OCI-LY7 (cell line): Measurements from ENCODE around the gene NOXO1. TPM values are rescaled to one million over a fixed set of nuclear protein-coding genes. Genes with fewer than 3 reads are reported as not detected.

ENCODE experiments used
- BruUV-seq: library from RNA; stranded (reverse); fragments of 400-500 nt; replicated peaks from 2 replicates; lab custom pipeline; 2021; lab: Mats Ljungman, UMichigan
- CTCF ChIA-PET: fragments of 300-600 bp; sonication (Branson Sonifier 250); formaldehyde crosslinking; loops from one replicate; lab custom pipeline; 2022; ENCODE audit warnings: antibody characterized with exemption; ENCODE audit not compliant: unreplicated experiment; lab: Charles Lee
- POLR2A ChIA-PET: fragments of 300-600 bp; sonication (Branson Sonifier 250); formaldehyde crosslinking; loops from one replicate; lab custom pipeline; 2022; ENCODE audit warnings: antibody characterized with exemption; lab: Charles Lee
- DNase-seq: peaks from one replicate; pipeline ENCODE4 v3.0.0-alpha.2; 2015; ENCODE audit warnings: low spot score
- H2AFZ ChIP-seq: fragments of 200-600 bp; sonication (generic), shearing (Covaris generic); 2 replicates; pipeline ENCODE4 v1.6.1; 2014; ENCODE audit warnings: mild to moderate bottlenecking, antibody characterized with exemption, low read length, moderate library complexity
- H3K27ac ChIP-seq: fragments of 200-600 bp; sonication (generic); 2 replicates; pipeline ENCODE4 v1.5.1; 2014; ENCODE audit warnings: mixed run types, low read depth, mild to moderate bottlenecking, moderate library complexity, low read length, inconsistent platforms; ENCODE audit not compliant: poor library complexity, severe bottlenecking
- H3K36me3 ChIP-seq: fragments of 200-600 bp; sonication (generic); 2 replicates; pipeline ENCODE4 v1.6.1; 2014; ENCODE audit warnings: mild to moderate bottlenecking, antibody characterized with exemption, low read length, moderate library complexity, mixed read lengths; ENCODE audit not compliant: insufficient read depth
- H3K4me1 ChIP-seq: fragments of 200-600 bp; sonication (generic); 2 replicates; pipeline ENCODE4 v1.5.1; 2014; ENCODE audit warnings: mild to moderate bottlenecking, low read length; ENCODE audit not compliant: insufficient read depth, poor library complexity, severe bottlenecking
- H3K4me2 ChIP-seq: fragments of 200-600 bp; sonication (generic); 2 replicates; pipeline ENCODE4 v1.6.1; 2014; ENCODE audit warnings: mild to moderate bottlenecking, low read length
- H3K4me3 ChIP-seq: fragments of 200-600 bp; sonication (generic); 2 replicates; pipeline ENCODE4 v1.5.1; 2014; ENCODE audit warnings: mild to moderate bottlenecking, low read depth, low read length; ENCODE audit not compliant: poor library complexity, severe bottlenecking
- H3K79me2 ChIP-seq: fragments of 200-600 bp; sonication (generic); 2 replicates; pipeline ENCODE4 v1.6.1; 2016; ENCODE audit warnings: low read depth, mild to moderate bottlenecking, low read length, moderate library complexity, mixed read lengths; ENCODE audit not compliant: insufficient read depth
- H3K9me2 ChIP-seq: fragments of 200-600 bp; sonication (generic); 2 replicates; pipeline ENCODE4 v1.6.1; 2016; ENCODE audit warnings: mild to moderate bottlenecking, low read length, mixed read lengths; ENCODE audit not compliant: insufficient read depth
- H3K9me3 ChIP-seq: fragments of 200-600 bp; sonication (generic); 2 replicates; pipeline ENCODE4 v1.6.1; 2014; ENCODE audit warnings: mild to moderate bottlenecking, mixed run types, low read length, mixed read lengths
- H4K20me1 ChIP-seq: fragments of 200-600 bp; sonication (generic); 2 replicates; pipeline ENCODE4 v1.6.1; 2014; ENCODE audit warnings: mild to moderate bottlenecking, antibody characterized with exemption, low read length, moderate library complexity, mixed read lengths; ENCODE audit not compliant: insufficient read depth
- EZH2phosphoT487 ChIP-seq: fragments of 200-600 bp; sonication (generic); IDR thresholded peaks from 2 replicates; pipeline ENCODE4 v1.6.1; 2018; ENCODE audit warnings: low read depth, borderline replicate concordance, mild to moderate bottlenecking, mixed run types, antibody characterized with exemption, low read length, moderate library complexity, mixed read lengths
- intact Hi-C: fragments of 100-400 bp; cut with micrococcal nuclease; formaldehyde crosslinking; loops from one replicate; pipeline ENCODE4 v1.10.0; 2022; ENCODE audit not compliant: unreplicated experiment
- total RNA-seq, 2 experiments: library from RNA; depleted of rRNA in 1 of 2; stranded (reverse); fragments of >200 nt in 1 of 2; shearing (Covaris generic) in 1 of 2; gene quantifications; 2 replicates each; pipeline ENCODE4 v1.2.3, GENCODE V29; 2014 to 2022
- TF ChIP-seq, protein P1 (sequence below): fragments of 200-600 bp; sonication (generic); conservative IDR thresholded peaks from 2 replicates; pipeline ENCODE4 v1.5.1; 2014; ENCODE audit warnings: mild to moderate bottlenecking, antibody characterized with exemption, low read length, moderate library complexity, mixed read lengths

Gene NOXO1
- total RNA-seq, 2 experiments from 2014 or later = 0.22 to 0.30 TPM

DNA sequence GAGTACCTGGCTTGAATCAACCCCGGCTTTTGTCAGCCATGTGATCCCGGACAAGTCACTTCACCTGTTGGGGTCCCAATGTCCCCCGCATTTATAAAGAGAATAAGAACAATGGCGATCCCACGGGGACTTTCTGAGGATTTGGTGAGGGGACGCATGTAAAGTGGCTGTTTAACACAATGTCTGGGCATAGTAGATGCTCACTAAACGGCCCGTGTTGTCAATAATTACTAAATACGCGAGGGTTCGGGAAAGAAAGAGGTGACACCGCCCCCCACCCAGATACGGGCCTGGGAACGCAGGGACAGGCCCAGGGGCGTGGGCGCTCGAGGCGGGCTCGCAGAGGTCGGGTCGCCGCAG lies 10.3 kb upstream of the NOXO1 start:
- no peaks in the 10 kb centered on the region for H4K20me1 ChIP-seq
- H2AFZ ChIP-seq = peak overlapping the region; percentile 3; the same call in 1 of the 2 replicates
- BruUV-seq = TSS peak; percentile 79
- ChIA-PET CTCF (interaction anchor here (0.6 kb wide), 1 partner anchor 145 kb away, joined by 3 read pairs; no protein-coding TSS in a partner anchor), POLR2A (interaction anchor here (0.9 to 1.0 kb wide), 2 partner anchors 20 to 56 kb away, joined by 3 to 4 read pairs; partner anchors contain the start of genes NTHL1, TBL3 and TSC2)
- peak; percentile 25 for DNase-seq
- peak overlapping the region; percentile 80 for H3K4me2 ChIP-seq
- no peaks in the 10 kb centered on the region for H3K9me3 ChIP-seq
- no peak for TF ChIP-seq EZH2phosphoT487
- TF ChIP-seq, protein P1, sequence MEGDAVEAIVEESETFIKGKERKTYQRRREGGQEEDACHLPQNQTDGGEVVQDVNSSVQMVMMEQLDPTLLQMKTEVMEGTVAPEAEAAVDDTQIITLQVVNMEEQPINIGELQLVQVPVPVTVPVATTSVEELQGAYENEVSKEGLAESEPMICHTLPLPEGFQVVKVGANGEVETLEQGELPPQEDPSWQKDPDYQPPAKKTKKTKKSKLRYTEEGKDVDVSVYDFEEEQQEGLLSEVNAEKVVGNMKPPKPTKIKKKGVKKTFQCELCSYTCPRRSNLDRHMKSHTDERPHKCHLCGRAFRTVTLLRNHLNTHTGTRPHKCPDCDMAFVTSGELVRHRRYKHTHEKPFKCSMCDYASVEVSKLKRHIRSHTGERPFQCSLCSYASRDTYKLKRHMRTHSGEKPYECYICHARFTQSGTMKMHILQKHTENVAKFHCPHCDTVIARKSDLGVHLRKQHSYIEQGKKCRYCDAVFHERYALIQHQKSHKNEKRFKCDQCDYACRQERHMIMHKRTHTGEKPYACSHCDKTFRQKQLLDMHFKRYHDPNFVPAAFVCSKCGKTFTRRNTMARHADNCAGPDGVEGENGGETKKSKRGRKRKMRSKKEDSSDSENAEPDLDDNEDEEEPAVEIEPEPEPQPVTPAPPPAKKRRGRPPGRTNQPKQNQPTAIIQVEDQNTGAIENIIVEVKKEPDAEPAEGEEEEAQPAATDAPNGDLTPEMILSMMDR = no peak
- H3K27ac ChIP-seq = peak overlapping the region; percentile 50
- peaks cover 12% of the 10 kb centered on the region for H3K36me3 ChIP-seq
- no peaks in the 10 kb centered on the region for H3K79me2 ChIP-seq
- H3K9me2 ChIP-seq = no peaks in the 10 kb centered on the region
- intact Hi-C loops = no loop called here
- peaks cover 36% of the 10 kb centered on the region for H3K4me1 ChIP-seq
- H3K4me3 ChIP-seq = peak overlapping the region; percentile 68

DNA sequence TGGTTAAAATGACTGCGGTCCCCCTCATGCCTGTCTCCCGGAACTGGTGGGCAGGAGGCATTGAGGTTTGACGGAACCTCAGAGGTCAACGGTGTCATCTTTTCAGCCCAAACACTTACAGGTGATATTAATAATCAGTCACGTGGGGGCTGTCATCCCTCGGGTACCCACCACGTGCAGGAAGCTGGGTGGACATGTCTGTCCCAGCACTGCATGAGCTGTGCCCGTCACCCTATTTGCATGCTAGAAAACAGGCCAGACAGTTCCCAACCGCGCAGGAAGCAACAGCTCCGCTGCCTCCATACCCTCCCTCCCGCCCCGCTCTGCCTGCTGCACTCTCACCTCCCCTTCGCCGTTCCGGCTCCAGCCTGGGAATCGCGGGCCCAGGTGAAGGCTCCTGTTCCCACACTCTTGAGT lies 9.9 kb upstream of the NOXO1 start:
- H3K36me3 ChIP-seq = peaks cover 14% of the 10 kb centered on the region
- H3K9me2 ChIP-seq = no peaks in the 10 kb centered on the region
- peak overlapping the region; percentile 80 for H3K4me2 ChIP-seq
- peak overlapping the region; percentile 22; the same call in 1 of the 2 replicates for H2AFZ ChIP-seq
- peak; percentile 79 for DNase-seq
- peaks cover 36% of the 10 kb centered on the region for H3K4me1 ChIP-seq
- intact Hi-C loops = no loop called here
- no peaks in the 10 kb centered on the region for H4K20me1 ChIP-seq
- H3K4me3 ChIP-seq = peak overlapping the region; percentile 68
- no peaks in the 10 kb centered on the region for H3K79me2 ChIP-seq
- TF ChIP-seq EZH2phosphoT487 = no peak
- TF ChIP-seq, protein P1 = no peak
- POLR2A ChIA-PET = interaction anchor here (0.6 to 1.0 kb wide), 2 partner anchors 10 to 19 kb away, joined by 3 read pairs; partner anchors contain the start of genes NOXO1 and TBL3
- no TSS peak for BruUV-seq
- CTCF ChIA-PET = no interaction called here
- no peaks in the 10 kb centered on the region for H3K9me3 ChIP-seq
- H3K27ac ChIP-seq = peak overlapping the region; percentile 50

DNA sequence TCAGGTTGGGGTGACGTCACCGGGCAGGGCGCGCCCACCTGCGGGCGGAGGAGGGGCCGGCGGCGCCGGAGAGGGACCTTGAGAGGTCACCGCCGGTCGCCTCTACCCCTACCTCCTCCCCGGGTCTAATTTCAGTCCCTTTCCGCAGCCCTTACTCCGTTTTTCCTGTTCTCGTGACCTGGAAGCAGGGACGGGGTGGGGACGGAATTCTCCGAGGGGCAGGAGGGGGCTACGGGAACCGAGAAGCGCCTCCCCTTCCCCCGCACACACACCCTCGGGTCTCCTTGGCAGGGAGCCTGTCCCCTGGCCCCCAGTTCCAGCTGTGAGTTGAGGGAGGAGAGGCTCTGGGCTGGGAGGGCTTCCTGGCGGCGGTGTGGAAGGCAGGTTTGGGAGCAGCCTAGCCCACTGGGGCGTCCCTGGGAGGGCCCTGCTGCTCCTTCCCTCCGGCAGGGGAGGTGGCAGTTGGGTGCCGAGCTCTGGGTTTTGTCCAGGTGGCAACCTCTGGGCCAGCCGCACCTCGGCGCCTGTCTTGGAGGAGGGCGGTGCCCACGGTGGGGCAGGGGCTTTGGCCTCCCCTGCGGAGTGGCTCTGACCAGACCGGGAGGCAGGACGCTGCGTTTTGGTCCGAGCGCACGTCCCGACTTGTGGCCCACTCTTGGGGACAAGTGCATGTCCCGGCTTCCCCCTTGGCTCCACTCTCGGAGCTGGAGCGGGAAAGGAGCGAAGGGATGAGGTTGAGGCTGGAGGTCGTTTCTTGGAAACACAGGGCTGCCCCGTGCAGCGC lies 9.3 kb upstream of the NOXO1 start:
- H3K27ac ChIP-seq = peak overlapping the region; percentile 50
- H3K4me2 ChIP-seq = peak overlapping the region; percentile 80
- peak; percentile 58 for DNase-seq
- no peaks in the 10 kb centered on the region for H3K9me2 ChIP-seq
- BruUV-seq = no TSS peak
- peak overlapping the region; percentile 22; the same call in 1 of the 2 replicates for H2AFZ ChIP-seq
- H4K20me1 ChIP-seq = no peaks in the 10 kb centered on the region
- H3K4me3 ChIP-seq = peak overlapping the region; percentile 68
- CTCF ChIA-PET = no interaction called here
- intact Hi-C loops = no loop called here
- TF ChIP-seq, protein P1 = no peak
- TF ChIP-seq EZH2phosphoT487 = no peak
- H3K79me2 ChIP-seq = no peaks in the 10 kb centered on the region
- POLR2A ChIA-PET = interaction anchor here (0.6 kb wide), 1 partner anchor 9 kb away, joined by 3 read pairs; the partner anchor contains the start of gene NOXO1
- H3K36me3 ChIP-seq = peaks cover 15% of the 10 kb centered on the region
- peaks cover 36% of the 10 kb centered on the region for H3K4me1 ChIP-seq
- no peaks in the 10 kb centered on the region for H3K9me3 ChIP-seq
